GM18519 (cell line): ENCODE data around the gene OR10A2.
"Not testable (repeated sequence)": the region's sequence is repeated elsewhere in the genome, so short reads cannot be mapped to it uniquely, and the experiment has no call there.

Experiments used
- ATAC-seq: cut with Tn5 transposase; IDR thresholded peaks from one replicate; pipeline ENCODE4 v1.9.1; 2021; ENCODE audit warnings: mild to moderate bottlenecking, moderate library complexity; ENCODE audit not compliant: unreplicated experiment, low FRiP score

OR10A2 gene, protein sequence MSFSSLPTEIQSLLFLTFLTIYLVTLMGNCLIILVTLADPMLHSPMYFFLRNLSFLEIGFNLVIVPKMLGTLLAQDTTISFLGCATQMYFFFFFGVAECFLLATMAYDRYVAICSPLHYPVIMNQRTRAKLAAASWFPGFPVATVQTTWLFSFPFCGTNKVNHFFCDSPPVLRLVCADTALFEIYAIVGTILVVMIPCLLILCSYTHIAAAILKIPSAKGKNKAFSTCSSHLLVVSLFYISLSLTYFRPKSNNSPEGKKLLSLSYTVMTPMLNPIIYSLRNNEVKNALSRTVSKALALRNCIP

DNA sequence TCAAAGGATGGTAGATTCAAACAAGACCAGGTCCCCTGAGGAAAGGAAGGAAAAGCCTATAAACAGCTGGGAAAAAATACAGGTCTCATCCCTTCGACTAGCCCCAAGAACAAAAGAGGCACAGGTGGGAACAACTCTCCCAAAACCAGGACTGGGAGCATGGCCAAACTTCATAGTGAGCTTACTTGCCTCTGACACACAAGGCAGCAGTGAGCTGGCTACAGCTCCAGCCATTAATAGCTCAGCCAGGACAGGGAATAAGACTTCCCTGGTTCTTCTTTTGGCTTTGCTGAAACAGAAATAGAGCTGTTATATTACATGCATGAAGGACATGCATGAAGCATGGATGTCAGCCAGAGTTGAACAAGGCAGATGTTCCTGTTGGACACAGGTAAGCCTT is at the start of gene OR10A2:
Gene OR10A2, plus strand, starts transcription at position 97 of the 400 bp plus-strand sequence. CDS start 6,698 bp downstream, outside the sequence.
- ATAC-seq = no peak

DNA sequence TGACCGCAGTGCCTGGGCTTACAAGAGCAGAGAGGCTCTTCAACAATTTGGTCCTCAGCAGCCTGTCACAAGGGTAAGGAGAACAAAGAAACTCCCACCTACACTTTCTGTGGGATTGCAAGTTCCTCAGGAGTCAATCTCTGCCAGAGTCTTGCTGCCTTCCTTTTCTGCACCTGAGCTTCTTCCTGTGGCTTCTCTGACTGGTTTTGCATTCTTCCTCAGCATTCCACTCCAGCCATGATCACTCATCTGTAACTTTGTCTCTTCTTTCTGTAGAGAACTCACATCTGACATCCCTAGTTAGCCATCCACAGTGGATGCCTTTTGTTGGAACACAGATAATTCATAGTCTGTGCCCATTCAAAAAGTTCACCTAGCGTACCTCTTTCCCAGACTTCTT is 49.2 kb upstream of the OR10A2 start:
- ATAC-seq = no peak

DNA sequence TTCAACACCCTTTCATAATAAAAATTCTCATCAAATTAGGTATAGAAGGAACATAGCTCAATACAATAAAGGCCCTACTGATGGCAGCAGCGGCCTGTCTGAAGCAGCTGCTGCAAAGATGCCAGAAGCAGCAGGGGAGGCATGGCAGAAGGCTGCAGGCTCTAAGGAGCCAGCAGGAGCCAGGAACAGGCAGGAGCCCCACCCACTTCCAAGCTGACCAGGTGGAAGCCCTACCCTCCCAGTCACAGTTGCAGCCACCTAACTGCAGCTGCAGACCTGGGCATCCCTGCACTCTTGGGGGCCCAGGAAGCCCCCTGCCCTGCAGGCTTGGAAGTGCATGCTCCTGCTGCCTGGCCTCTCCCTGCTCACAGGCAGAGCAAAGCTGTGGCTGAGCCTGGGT is 45.2 kb upstream of the OR10A2 start:
- no peak for ATAC-seq

DNA sequence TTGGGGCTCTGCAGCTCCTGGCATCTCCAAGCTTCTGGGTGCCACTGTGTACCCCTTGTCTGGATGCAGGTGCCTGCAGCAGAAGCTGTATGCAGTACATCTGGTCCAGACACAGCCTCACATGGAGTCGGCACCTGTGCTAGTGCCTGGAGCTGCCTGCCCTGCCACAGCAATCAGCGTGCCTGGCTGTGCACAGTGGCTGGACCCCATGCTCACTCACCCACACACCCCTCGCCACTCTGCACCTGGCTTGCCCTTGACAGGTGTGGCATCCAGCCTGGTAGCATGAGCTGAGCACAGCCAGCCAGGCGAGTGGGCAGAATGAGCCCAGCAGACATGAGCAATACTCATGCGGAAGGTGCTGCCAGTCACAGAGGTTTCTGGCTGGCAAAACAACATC is 43.9 kb upstream of the OR10A2 start:
- ATAC-seq = no peak

- ATAC-seq = no peak
Observed at GRCh38 chr11:6824136-6824823, 38.6 kb upstream of the OR10A2 start.

- no peak for ATAC-seq
Observed at GRCh38 chr11:6825231-6825744, 37.6 kb upstream of the OR10A2 start.

DNA sequence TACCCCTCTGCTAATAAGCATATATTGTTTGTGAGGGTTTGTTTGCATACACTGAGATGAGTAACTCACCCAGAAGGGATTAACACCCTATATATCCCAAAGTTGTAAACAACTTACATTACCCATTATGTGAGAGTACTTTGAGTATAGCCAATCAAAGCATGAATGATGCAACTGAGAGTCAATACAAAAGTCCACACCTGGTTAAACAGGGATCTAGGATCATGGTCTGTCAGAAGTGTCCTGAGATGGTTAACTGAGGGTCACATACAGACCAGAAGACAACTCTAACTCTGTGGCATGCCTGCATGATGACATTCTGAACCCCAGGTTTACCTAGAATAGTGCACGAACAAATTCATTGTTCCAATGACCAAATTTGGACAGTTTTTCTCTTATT is 34.8 kb upstream of the OR10A2 start:
- ATAC-seq = no peak

GRCh38 chr11:6833356-6833755 is 29.5 kb upstream of the OR10A2 start:
- ATAC-seq = no peak

GRCh38 chr11:6834021-6834420 is 28.8 kb upstream of the OR10A2 start:
- ATAC-seq = no peak

DNA sequence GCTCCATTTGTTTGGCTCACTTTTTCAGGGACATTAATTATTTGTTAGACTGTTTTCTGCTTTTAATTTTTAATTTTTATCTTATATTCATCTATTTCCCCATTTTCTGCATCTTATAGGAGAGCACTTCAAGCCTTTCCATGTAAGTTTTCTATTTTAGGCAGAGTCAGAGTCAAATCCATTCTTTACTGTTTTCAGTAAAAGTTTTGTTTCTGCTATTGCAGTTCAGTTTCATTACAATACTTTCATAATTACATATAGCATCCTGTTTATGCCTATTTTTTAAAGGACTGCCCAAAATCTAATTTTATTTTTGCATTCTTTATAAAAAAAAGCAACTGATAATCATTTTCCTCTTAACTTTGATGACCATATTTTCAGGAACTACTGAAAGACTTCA is 21.2 kb upstream of the OR10A2 start:
- no peak for ATAC-seq

DNA sequence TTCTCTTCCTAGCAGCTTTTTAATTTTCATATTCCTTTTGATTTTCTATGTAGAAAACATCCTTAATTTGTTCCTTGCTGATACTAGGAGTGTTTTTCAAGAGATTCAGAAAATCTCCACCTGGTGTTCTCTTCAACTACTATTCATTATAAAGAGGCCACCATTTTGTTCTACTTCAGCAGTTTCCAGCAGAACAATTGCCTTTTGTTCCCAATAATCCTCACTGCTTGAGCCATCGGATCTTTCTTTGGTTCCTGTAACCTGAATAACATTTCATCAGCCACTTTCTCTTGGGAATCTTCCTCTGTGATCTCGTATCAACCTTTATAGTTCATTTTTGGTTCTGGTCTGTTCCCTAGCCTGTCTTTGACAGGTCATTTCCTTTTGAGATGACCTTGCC is 19.2 kb upstream of the OR10A2 start:
- no peak for ATAC-seq

DNA sequence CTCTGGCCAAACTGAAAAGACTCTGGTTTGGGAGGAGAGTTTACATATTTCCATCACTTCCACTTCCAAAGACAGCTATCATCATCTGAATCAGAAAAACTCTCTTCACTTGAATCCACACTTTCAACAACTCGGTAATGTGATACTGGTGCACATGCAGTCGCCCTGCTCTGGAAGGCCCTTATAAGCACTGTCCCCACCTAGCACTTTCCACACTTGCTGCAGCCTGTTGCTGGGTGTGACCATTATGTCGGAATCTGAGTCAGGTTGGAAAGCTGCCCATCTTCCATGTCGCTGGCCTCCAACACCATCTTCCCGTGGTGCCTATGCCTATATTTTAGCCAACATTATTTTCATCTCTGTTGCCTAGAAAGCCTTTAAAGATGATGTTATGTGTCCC is 18.5 kb upstream of the OR10A2 start:
- ATAC-seq = no peak

DNA sequence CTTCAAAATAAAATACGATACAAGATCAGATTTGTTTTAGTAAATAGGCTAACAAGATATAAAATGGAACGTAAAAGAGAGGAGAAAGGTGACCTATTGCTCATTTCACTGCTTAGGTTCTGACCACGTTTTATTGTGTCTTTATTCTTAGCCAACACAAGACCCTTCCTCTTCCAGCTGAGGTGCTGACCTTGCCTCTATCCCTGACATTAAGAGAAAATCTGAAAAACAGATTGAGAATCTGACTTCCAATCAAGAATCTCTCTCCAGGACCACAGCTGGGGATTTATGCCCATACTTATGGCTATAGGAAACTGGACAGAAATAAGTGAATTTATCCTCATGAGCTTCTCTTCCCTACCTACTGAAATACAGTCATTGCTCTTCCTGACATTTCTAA is 17.5 kb upstream of the OR10A2 start, which contains the start of gene OR10A5:
Gene OR10A5, plus strand, starts transcription at position 301 of the 400 bp plus-strand sequence. Its CDS starts 0 bp downstream, at position 301.
- no peak for ATAC-seq

GRCh38 chr11:6850526-6850925 is 12.3 kb upstream of the OR10A2 start:
- ATAC-seq = no peak

- ATAC-seq = not testable (repeated sequence)
Observed at GRCh38 chr11:6854801-6855200, 8.1 kb upstream of the OR10A2 start.

GRCh38 chr11:6855971-6856541 is 6.8 kb upstream of the OR10A2 start:
- ATAC-seq = no peak

GRCh38 chr11:6856871-6857270 is 6.0 kb upstream of the OR10A2 start:
- peak; percentile 83 for ATAC-seq

DNA sequence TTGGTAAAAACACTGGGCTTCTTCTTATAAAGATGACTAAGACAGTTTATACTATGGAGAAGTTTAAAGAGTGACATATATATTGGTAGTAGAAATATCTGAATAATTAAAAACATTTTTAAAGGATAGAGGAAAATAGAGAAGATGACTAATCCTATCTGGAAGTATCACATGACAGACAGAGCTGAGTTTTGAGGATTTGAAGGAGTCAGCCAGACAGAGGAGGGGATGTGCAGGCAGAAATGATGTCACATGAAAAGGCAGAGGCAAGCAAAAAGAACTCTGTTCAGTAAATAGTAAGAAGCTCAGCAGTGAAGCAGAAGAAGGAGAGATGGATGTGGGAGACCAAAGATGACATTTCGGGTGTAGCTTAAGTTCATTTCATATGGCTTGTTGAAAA is 1.6 kb downstream of the OR10A2 start:
- no peak for ATAC-seq

DNA sequence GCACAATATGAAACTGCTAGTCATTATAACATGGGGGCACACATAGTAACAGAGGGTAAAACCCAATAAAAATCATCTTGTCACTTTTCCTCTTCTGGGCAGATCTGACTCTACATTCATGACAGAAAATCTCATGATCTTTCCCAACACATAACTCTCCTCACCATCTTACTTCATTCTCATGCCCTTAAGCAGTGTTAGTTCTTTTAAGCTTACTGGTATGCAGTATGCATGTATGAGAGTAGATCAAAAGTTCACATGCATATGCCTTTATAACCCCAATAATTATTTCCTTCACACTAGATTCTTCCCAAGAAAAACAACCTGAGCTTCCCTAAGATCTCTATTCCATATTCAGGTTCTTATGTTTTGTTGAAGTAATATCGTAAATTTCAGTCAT is 8.4 kb downstream of the OR10A2 start:
- no peak for ATAC-seq

DNA sequence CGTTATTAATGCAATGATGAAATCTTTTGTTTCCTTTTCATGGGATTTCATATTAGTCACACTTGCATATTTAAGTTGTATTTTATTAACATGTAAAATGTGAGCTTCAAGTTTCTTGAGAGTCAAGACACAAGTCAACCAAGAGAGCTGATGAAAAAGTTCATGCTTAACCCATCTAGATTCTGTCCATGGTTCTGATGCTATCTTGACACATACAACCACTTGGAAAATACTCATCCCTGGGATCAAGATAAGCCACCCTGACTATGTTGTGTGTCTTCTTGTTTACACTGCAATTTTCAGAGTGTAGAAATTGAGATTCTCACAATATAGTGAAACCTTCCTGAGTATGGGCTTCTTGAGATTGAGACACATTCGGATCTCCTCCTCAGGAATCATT is 12.9 kb downstream of the OR10A2 start:
- ATAC-seq = no peak

DNA sequence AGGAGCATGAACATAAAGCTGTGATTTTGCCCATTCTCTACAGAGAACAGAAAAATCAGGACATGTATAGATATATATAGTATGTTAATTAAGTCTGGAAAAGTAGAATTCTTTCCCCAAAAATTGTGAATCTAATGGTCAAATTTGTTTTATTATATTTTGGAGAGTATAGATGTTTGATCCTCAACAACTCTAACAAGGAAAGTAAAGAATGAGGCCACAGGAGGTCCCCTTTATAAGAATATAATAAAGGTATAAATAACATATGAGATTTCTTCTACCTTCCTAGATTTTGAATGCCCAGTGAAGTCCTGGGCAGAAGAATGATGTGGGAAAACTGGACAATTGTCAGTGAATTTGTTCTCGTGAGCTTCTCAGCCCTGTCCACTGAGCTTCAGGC is 13.5 kb downstream of the OR10A2 start, which contains the start of gene OR10A4:
Gene OR10A4, plus strand, starts transcription at position 301 of the 400 bp plus-strand sequence. Its CDS starts 23 bp downstream, at position 324.
- ATAC-seq = no peak
